Measurements from ENCODE around the gene LONRF2.

- TF ChIP-seq CTCF (optimal IDR thresholded peaks at IDR 0.05 in 1 of 3, IDR thresholded peaks at IDR 0.05 in 1 of 3, conservative IDR thresholded peaks at IDR 0.05 in 1 of 3; ENCODE audit: extremely low read depth in 1 of 3, insufficient read depth in 2 of 3, low read length in 3 of 3) (no peak), EZH2 (IDR thresholded peaks at IDR 0.05; ENCODE audit: low read length) (no peak)
Measured at GRCh38 chr2:100250645-100251044, 71.7 kb downstream of the LONRF2 start.

Data from keratinocyte (primary cell).